GM18499 (cell line): ENCODE results near the gene ACAN.

Source experiments
- ATAC-seq: cut with Tn5 transposase; IDR thresholded peaks from one replicate; pipeline ENCODE4 v1.9.1; 2021; ENCODE audit warnings: moderate number of reproducible peaks; ENCODE audit not compliant: insufficient read depth, unreplicated experiment

Gene ACAN

DNA sequence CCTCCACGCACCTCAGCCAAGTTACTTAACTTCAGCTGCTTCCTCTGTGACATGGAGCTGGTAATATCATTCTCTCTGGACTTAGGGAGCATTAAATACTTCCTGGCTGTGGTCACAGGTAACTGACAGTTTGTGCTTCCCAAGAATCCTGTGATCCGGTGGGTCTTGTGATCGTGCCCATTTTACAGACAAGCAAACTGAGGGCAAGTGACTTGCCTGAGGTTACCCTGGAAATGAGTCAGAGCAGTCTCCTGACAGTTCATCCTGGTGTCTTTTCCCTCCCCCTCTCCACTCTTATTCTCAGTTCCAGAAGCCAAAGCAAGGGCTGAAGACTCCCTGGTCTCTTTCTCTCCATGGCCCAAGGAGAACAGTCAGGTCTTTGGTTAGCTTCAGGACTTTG, 35.9 kb downstream of the ACAN start:
- ATAC-seq, result no peak

DNA sequence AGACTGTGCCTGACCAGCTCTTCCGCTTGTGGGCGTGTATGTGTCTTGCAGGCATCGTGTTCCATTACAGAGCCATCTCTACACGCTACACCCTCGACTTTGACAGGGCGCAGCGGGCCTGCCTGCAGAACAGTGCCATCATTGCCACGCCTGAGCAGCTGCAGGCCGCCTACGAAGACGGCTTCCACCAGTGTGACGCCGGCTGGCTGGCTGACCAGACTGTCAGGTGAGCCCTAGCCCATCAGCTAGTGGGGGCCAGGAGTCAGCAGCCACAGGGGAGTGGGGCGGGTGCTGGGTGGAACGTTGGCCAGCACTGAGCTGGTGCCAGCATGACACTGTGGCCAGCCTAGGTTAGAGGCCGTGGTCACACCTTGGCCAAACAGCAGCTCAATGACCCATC, 36.7 kb downstream of the ACAN start:
- no peak for ATAC-seq

DNA sequence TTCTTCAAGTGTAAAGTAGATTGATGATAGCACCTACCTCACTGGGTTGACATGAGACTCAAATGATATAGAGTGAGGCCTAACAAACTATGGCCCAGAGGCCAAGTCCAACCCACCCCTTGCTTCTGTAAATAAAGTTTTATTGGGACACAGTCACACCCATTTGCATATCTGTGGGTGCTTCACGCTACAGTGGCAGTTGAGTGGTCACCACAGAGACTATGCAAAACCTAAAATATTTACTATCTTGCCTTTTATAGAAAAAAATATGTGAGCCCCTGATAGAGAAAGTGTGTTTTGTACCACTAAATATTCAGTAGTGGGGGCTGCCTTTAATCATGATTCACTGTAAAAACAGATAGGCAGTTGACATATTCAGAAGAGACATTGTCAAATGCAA, 38.0 kb downstream of the ACAN start:
- ATAC-seq, result no peak

DNA sequence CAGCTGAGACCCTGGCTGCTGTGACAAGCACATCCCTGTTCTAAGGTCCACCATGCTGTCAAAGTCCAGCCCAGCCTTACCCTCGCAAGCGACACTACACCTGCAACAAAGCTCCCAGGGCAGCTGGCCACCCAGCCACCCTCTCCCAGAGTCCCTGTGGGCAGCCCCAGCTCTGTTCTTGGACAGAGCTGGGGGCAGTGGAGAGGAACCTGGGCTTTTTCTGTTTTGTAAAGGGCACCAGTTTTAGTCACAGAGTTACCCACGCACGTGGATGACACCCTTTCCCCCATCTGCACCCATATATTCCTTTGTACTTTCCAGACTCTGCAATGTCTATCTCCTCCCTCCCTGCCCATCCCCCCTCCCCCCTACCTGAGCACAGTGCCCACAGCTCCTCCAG, 38.9 kb downstream of the ACAN start:
- ATAC-seq, result no peak

DNA sequence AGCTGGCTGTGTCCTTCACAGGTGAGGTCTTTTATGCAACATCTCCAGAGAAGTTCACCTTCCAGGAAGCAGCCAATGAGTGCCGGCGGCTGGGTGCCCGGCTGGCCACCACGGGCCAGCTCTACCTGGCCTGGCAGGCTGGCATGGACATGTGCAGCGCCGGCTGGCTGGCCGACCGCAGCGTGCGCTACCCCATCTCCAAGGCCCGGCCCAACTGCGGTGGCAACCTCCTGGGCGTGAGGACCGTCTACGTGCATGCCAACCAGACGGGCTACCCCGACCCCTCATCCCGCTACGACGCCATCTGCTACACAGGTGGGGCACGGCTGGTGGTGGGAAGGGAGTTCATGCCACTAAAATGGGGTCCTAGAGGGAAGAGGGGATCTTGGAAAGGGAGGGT, 40.1 kb downstream of the ACAN start:
- ATAC-seq, result no peak

DNA sequence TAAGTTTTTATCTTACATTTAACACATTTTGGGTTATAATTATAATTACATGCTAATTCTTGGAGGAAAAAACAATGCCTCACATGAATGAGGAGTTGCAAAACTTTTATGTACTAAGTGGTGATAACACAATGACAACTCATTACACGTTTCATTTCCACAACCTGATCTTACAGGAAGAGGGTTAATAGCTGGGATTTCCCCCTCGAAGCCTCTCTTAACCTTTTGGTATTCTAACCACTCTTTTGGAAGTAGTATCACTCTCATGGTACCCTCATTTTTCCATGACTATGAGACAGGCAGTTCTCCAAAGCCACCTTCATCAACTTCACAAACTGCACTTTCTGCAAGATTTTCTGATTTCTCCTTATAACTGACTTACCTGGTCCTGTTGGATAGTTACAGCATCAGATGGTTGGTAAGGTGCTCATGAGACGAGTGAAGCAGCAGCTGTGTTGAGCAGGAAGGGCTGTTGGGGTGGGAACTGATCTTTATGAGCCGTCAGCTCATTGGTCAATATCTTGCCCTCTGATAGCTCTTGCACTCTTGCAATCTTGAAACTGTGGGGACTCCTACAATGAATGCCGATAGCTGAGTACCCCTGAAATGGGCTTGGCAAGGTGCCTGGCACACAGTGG, 41.6 kb downstream of the ACAN start:
- ATAC-seq, result no peak

DNA sequence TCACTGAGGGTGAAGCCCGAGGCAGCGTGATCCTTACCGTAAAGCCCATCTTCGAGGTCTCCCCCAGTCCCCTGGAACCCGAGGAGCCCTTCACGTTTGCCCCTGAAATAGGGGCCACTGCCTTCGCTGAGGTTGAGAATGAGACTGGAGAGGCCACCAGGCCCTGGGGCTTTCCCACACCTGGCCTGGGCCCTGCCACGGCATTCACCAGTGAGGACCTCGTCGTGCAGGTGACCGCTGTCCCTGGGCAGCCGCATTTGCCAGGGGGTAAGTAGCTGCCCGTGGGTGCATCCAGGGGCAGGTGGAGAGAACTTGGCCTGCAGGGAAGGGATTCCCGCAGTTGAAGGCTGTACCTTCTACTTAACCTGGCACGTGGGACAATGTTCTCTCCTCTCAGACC, 42.4 kb downstream of the ACAN start:
- ATAC-seq, result no peak

DNA sequence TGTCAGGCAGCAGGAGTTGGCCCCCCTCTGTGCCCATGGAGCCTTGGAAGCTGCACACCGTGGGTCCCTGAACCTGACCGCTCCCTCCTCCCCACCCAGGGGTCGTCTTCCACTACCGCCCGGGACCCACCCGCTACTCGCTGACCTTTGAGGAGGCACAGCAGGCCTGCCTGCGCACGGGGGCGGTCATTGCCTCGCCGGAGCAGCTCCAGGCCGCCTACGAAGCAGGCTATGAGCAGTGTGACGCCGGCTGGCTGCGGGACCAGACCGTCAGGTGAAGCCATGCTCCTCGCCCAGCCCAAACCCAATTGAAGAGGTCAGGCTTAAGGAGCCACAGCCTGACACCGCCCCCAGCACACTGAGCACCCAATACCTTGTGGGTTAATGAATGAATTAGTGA, 43.9 kb downstream of the ACAN start:
- no peak for ATAC-seq

DNA sequence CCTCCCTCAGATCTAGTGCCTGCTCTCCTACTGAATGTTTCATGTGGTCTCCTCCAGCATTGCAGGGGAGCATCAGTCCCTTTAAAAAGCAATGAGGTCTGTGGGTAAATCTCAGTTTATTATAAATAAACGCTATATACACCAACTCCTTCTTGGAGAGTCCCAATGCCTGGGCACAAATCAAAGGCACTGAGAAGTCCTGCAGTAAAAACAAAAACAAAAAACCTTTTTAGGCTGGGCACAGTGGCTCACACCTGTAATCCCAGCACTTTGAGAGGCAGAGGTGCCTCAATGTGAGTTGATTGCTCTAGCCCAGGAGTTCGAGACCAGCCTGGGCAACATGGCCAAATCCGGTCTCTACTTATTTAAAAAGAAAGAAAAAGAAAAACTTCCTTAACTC, 45.0 kb downstream of the ACAN start:
- ATAC-seq, result no peak

DNA sequence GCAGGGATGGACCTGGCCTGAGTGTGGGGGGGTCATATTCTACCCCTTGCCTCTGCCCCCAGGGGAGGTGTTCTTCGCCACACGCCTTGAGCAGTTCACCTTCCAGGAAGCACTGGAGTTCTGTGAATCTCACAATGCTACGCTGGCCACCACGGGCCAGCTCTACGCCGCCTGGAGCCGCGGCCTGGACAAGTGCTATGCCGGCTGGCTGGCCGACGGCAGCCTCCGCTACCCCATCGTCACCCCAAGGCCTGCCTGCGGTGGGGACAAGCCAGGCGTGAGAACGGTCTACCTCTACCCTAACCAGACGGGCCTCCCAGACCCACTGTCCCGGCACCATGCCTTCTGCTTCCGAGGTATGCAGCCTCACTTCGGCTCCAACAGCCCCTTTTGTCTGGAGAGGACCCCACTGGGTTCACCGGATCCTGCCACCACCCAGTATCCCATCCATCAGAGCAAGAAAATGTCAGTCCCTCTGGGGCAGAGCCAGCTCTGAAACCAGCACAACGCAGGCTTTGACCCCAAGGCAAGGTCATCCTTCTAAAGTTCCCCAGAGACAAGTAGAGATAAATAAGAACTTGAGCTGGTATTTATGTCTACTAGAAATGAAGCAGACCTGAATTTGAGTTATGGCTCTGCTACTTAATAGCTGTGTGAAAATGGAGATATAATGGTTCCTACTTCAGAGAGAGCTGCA, 46.3 kb downstream of the ACAN start:
- no peak for ATAC-seq

DNA sequence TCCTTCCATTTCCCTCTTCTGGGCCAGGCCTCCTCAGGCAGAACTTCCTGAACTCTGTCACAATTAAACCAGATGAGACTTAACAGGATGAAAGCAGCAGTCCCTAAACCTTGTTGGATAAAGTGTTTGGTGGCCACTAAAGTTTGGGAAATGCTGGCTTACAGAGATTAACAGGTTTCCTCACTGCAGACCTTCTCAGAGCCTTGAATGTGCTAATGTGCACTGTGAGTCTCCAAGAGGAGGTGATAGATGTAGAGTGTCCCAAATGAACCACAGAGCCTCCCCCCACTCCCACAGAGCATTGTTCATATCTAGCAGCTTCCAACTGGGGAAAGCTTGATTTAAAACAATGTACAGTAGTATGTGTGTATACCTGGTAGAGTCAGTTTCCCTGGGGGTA, 49.2 kb downstream of the ACAN start:
- ATAC-seq, result no peak

DNA sequence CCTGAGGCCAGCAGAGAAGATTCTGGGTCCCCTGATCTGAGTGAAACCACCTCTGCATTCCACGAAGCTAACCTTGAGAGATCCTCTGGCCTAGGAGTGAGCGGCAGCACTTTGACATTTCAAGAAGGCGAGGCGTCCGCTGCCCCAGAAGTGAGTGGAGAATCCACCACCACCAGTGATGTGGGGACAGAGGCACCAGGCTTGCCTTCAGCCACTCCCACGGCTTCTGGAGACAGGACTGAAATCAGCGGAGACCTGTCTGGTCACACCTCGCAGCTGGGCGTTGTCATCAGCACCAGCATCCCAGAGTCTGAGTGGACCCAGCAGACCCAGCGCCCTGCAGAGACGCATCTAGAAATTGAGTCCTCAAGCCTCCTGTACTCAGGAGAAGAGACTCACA, 55.7 kb downstream of the ACAN start:
- no peak for ATAC-seq

DNA sequence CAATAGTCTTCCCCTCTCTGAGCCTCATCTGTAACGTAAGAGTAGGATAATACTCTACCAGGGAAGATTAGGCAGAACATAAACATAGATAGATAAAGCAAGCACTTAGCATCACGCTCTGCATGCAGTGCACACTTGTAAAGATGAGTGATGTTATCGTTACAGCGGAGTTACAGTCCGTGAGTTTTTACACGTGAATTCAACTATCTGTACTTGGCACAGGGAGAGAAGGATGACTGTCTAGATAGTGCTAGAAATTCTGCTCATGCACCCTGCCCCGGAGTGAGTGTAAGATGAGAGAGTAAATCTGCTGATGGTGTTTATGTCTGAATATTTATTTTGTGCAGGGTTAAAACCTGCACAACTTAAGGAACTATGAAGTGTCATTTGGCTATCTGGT, 56.3 kb downstream of the ACAN start:
- no peak for ATAC-seq

DNA sequence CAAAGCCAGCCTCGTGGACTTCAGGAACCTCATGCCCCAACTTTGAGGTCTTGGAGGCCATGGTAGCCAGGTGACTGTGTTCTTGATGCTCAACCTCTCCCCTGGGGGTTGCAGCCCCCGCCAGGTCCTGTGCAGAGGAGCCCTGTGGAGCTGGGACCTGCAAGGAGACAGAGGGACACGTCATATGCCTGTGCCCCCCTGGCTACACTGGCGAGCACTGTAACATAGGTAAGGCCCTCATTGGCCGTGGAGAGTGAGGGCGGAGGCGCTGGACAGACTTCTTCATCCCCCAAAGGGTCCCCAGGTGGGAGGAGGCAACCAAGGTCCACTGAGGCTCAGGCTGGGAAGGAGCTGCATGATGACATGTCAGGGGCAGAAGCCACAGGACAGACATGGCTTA, 57.0 kb downstream of the ACAN start:
- no peak for ATAC-seq

DNA sequence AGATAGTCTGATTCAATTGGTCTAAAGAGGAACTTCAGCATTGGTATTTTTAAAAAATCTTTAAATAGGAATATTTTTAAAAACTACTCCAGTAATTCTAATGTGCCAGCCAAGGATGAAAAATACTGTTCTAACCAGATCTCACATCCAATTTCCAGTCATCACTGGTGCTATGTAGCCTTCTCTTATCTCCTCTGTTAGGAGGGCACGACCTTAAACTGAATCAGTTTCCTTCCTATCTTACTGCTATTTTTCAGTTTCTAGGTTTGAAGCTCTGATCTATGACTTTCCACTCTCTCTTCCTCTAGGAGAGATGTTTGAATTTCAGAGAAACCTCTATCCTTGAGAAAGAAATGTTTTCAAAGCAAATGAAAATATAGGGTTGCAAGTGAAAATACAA, 60.2 kb downstream of the ACAN start:
- ATAC-seq, result no peak

DNA sequence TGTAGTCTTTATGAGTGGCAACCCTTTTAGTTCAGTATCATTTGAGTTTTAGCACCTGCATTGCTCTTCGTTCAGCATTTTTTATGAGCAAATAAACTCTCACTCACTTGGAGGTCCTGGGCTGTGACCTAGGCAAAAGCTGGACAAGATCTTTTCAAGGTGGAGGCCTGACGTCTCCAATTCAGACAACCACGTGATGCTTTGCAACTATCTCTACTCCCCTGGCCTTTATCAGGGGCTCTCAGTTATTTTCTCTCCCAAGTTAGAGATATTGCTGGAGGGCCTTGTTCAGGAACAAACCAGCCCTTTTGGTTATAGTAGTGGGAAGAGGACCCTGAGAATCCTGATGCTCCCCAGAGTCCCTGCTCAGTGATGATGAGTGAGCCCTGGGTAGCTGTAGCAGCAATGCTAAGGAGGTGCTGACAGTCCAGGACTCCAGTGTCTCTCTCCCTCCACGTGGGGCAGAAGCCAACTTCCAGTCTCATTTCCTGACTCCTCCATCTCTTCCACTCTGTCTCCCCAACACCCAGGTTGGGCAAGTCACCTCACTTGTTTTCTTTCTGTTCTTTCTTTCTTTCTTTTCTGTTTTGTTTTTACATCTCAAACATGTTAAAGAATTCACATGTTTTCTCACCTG, 61.7 kb downstream of the ACAN start:
- ATAC-seq, result no peak

DNA sequence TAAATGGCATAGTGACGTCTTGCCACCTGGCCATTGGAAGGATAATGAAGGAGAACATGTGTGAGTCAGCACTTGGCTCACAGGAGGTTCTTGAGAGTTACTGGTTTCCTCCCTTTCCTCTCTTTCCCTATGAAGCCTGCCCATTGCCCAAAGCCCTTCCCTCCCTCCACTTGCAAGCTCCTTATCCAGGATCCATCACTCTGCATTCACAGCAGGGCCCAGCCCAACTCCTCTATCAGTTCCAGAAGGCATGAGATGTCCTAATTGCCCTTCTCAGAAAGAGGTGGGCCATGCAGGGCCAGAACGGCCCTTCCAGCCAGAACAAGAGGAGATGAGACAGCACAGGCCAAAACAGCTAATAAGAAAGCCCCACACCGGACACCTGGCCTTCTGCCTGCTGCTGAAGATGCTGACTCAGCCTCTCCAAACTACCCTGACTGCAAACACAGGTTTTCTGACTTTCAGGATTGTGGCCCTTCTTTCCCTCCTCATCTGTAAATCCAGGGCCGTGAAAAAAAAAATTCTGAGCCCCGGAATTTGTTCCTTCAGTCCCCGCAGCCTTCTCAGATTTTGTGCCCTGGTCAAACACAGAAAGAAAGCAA, 62.4 kb downstream of the ACAN start:
- no peak for ATAC-seq

DNA sequence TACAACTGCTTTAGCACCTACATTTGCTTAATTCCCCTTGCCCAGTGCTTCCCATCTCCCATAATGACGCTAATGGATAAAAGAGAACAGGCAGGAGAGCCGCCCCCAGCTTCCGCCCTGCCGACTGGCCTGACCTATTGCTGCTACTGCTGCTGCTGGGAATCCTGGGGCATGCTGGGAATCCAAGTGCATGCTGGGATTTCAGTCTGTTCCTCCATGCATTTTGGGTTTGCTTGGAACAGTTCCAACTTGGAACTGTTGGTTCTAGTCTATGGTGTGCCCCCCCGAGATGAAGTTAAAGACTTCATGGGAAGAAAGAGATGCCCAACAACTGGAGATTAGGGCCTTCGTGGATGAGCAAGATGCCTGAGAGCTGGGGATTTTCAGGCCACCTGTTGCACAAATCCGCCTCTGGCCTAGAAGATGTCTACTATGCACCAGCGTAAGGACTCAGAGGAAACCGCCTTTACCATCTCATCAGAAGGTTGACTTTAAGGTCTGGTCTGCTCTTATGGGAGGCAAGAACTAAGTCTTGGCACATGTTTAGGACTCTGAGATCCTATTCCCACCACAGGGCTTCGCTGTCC, 63.2 kb downstream of the ACAN start:
- no peak for ATAC-seq

DNA sequence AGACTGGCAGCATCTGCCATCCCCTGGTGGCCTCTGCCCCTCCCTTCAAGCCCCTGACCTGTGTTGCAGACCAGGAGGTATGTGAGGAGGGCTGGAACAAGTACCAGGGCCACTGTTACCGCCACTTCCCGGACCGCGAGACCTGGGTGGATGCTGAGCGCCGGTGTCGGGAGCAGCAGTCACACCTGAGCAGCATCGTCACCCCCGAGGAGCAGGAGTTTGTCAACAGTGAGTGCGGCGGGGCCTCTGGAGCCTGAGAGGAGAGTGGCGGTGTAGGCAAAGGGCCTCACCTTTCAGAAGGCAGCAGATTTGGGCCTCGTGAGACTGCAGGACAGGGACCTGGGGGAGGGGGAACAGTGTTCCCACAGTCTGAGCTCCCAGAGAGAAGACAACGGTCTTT, 68.1 kb downstream of the ACAN start:
- ATAC-seq, result no peak

DNA sequence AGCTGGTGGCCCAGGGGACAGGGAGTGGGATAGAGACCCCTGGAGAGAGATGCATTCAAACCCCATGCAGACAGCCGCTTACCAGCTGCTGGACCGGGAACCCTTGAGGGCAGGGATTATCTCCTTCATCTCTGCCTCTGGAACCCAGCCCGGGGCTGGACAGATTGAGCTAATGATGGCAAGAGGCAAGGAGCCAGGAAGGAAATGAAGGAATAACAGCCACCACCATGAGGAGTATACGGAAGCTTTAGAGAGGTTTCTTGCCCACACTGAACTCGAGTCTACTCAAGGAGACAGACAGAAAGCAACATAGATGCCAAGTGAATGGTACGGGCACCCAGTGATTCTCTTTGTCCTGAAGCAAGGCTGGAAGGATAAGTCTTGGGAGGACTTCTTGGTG, 68.9 kb downstream of the ACAN start:
- no peak for ATAC-seq

DNA sequence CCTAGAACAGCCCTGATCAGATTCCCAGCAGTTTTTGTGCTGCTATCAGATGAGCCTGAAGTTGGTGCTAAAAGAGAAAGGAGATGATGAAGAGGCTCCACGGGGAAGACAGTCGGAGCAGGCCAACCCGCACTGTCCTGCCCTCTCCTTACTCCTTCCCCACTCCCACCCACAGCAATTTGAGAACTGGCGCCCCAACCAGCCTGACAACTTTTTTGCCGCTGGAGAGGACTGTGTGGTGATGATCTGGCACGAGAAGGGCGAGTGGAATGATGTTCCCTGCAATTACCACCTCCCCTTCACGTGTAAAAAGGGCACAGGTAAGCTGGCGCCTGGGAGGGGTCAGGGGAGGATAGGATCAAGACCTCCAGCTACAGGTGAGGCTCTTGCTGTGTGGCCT, 69.5 kb downstream of the ACAN start:
- no peak for ATAC-seq
